Neural cell (in vitro differentiated cells): ENCODE data around the gene KPNA1. TPM values are rescaled to one million over a fixed set of nuclear protein-coding genes. Genes with fewer than 3 reads are reported as not detected.

Experiments used
- H2AFZ ChIP-seq: fragments of 200-600, 300-800 bp; sonication (generic), shearing (Covaris generic); 2 replicates; pipeline ENCODE4 v1.6.0; 2014; ENCODE audit warnings: low read depth, mild to moderate bottlenecking, antibody characterized with exemption, low read length, moderate library complexity
- H3F3A ChIP-seq: fragments of 200-600 bp; shearing (Covaris generic); 2 replicates; pipeline ENCODE4 v1.6.1; 2016; ENCODE audit warnings: mild to moderate bottlenecking, moderate library complexity, mixed read lengths, antibody characterized with exemption, low read length; ENCODE audit not compliant: insufficient read depth, poor library complexity, severe bottlenecking
- H3K27ac ChIP-seq: fragments of 200-600, 300-800 bp; sonication (generic), shearing (Covaris generic); 2 replicates; pipeline ENCODE4 v1.5.1; 2014; ENCODE audit warnings: mild to moderate bottlenecking, low read length, moderate library complexity
- H3K27me3 ChIP-seq: fragments of 300-800, 200-600 bp; sonication (generic), shearing (Covaris generic); 2 replicates; pipeline ENCODE4 v1.6.0; 2014; ENCODE audit warnings: mild to moderate bottlenecking, low read depth, low read length, moderate library complexity; ENCODE audit not compliant: insufficient read depth
- H3K36me3 ChIP-seq: fragments of 300-800, 200-600 bp; sonication (generic), shearing (Covaris generic); 2 replicates; pipeline ENCODE4 v1.5.1; 2014; ENCODE audit warnings: mild to moderate bottlenecking, antibody characterized with exemption, low read length, moderate library complexity; ENCODE audit not compliant: insufficient read depth
- H3K4me2 ChIP-seq: fragments of 300-800, 200-600 bp; sonication (generic), shearing (Covaris generic); 2 replicates; pipeline ENCODE4 v1.6.0; 2014; ENCODE audit warnings: mild to moderate bottlenecking, low read length
- H3K4me3 ChIP-seq: fragments of 300-800, 200-600 bp; sonication (generic), shearing (Covaris generic); 2 replicates; pipeline ENCODE4 v1.5.1; 2014; ENCODE audit warnings: mild to moderate bottlenecking, low read length, moderate library complexity
- H3K79me2 ChIP-seq: fragments of 200-600 bp; shearing (Covaris generic); replicated peaks from 2 replicates; pipeline ENCODE4 v1.6.0; 2014; ENCODE audit warnings: mild to moderate bottlenecking, low read length, moderate library complexity; ENCODE audit not compliant: insufficient read depth
- H3K9ac ChIP-seq: fragments of 300-800, 200-600 bp; sonication (generic), shearing (Covaris generic); 2 replicates; pipeline ENCODE4 v1.6.1; 2016; ENCODE audit warnings: mild to moderate bottlenecking, low read length, mixed read lengths
- H3K9me2 ChIP-seq: fragments of 200-600 bp; shearing (Covaris generic); 2 replicates; pipeline ENCODE4 v1.6.1; 2016; ENCODE audit warnings: mild to moderate bottlenecking, low read length, mixed read lengths; ENCODE audit not compliant: insufficient read depth
- H3K9me3 ChIP-seq: fragments of 200-600, 300-800 bp; sonication (generic), shearing (Covaris generic); 2 replicates; pipeline ENCODE4 v1.6.1; 2016; ENCODE audit warnings: mild to moderate bottlenecking, mixed run types, low read length, moderate library complexity, mixed read lengths
- H4K20me1 ChIP-seq: fragments of 200-600 bp; shearing (Covaris generic); 2 replicates; pipeline ENCODE4 v1.6.1; 2016; ENCODE audit warnings: mild to moderate bottlenecking, mixed run types; ENCODE audit not compliant: insufficient read depth
- CTCF ChIP-seq: fragments of 450-650 bp; IDR thresholded peaks from 2 replicates; pipeline ENCODE4 v1.5.1; 2014; ENCODE audit warnings: antibody characterized with exemption, mild to moderate bottlenecking, moderate library complexity; ENCODE audit not compliant: poor library complexity, severe bottlenecking
- EP300 ChIP-seq: fragments of 450-650 bp; conservative IDR thresholded peaks from 2 replicates; pipeline ENCODE4 v1.6.1; 2014; ENCODE audit warnings: antibody characterized with exemption, mild to moderate bottlenecking, moderate library complexity; ENCODE audit not compliant: poor library complexity, severe bottlenecking
- EZH2 ChIP-seq: fragments of 200-600, 300-800 bp; shearing (Covaris generic), sonication (generic); IDR thresholded peaks from 2 replicates; pipeline ENCODE4 v1.6.1; 2014; ENCODE audit warnings: antibody characterized with exemption, low read length, borderline replicate concordance, mild to moderate bottlenecking; ENCODE audit not compliant: insufficient read depth, poor library complexity, severe bottlenecking
- MXI1 ChIP-seq: fragments of 450-650 bp; conservative IDR thresholded peaks from 2 replicates; pipeline ENCODE4 v1.6.1; 2014; ENCODE audit warnings: antibody characterized with exemption, mild to moderate bottlenecking; ENCODE audit not compliant: poor library complexity, severe bottlenecking
- POLR2AphosphoS5 ChIP-seq: IDR thresholded peaks from 2 replicates; pipeline ENCODE4 v1.6.1; 2012
- RAD21 ChIP-seq: fragments of 450-650 bp; conservative IDR thresholded peaks from 2 replicates; pipeline ENCODE4 v1.6.1; 2014; ENCODE audit warnings: antibody characterized with exemption, mild to moderate bottlenecking, moderate library complexity
- REST ChIP-seq: IDR thresholded peaks from 2 replicates; pipeline ENCODE4 v1.6.1; 2012; ENCODE audit warnings: borderline replicate concordance
- SMC3 ChIP-seq: fragments of 450-650 bp; conservative IDR thresholded peaks from 2 replicates; pipeline ENCODE4 v1.6.1; 2014; ENCODE audit warnings: antibody characterized with exemption, mild to moderate bottlenecking, moderate library complexity; ENCODE audit not compliant: poor library complexity
- TAF1 ChIP-seq: IDR thresholded peaks from 2 replicates; pipeline ENCODE4 v1.6.1; 2012; ENCODE audit warnings: low read depth
- polyA plus RNA-seq: library from polyadenylated mRNA; depleted of rRNA; stranded (reverse); fragments of >200 nt; gene quantifications from 2 replicates; pipeline ENCODE4 v1.2.3, GENCODE V29; 2014

Gene KPNA1
- polyA plus RNA-seq, 1 donor from 2014 or later: 35.8 TPM

- Histone ChIP-seq H3F3A (no peaks in the 10 kb centered on the region), H3K9me2 (no peaks in the 10 kb centered on the region), H2AFZ (no peak overlapping the region), H3K79me2 (no peaks in the 10 kb centered on the region), H3K4me2 (no peak overlapping the region), H3K27me3 (no peaks in the 10 kb centered on the region), H3K9ac (no peak overlapping the region), H3K4me3 (no peak overlapping the region), H4K20me1 (no peaks in the 10 kb centered on the region), H3K9me3 (no peaks in the 10 kb centered on the region), H3K27ac (no peak overlapping the region), H3K36me3 (no peaks in the 10 kb centered on the region)
- TF ChIP-seq EP300 (no peak), EZH2 (no peak), POLR2AphosphoS5 (no peak), REST (no peak), MXI1 (no peak), RAD21 (no peak), CTCF (no peak), SMC3 (no peak), TAF1 (no peak)
Measured at GRCh38 chr3:122407946-122408345, 106.8 kb downstream of the KPNA1 start.

GRCh38 chr3:122406198-122406597 is 108.5 kb downstream of the KPNA1 start:
- H2AFZ ChIP-seq: no peak overlapping the region
- H3K9ac ChIP-seq: no peak overlapping the region
- H3K36me3 ChIP-seq: no peaks in the 10 kb centered on the region
- H3K27me3 ChIP-seq: no peaks in the 10 kb centered on the region
- H3K4me2 ChIP-seq: no peak overlapping the region
- H3K4me3 ChIP-seq: no peak overlapping the region
- H3F3A ChIP-seq: no peaks in the 10 kb centered on the region
- no peaks in the 10 kb centered on the region for H3K9me3 ChIP-seq
- H3K27ac ChIP-seq: no peak overlapping the region
- TF ChIP-seq SMC3 (no peak), POLR2AphosphoS5 (no peak), TAF1 (no peak), EZH2 (no peak), RAD21 (no peak), CTCF (no peak), EP300 (no peak), MXI1 (no peak), REST (no peak)
- H4K20me1 ChIP-seq: no peaks in the 10 kb centered on the region
- H3K9me2 ChIP-seq: no peaks in the 10 kb centered on the region
- no peaks in the 10 kb centered on the region for H3K79me2 ChIP-seq
